PC-9 (cell line): ENCODE results near the gene NHLRC1.

ENCODE experiments used
- CTCF ChIP-seq: fragments of 200-600 bp; sonication (generic); conservative IDR thresholded peaks from 2 replicates; pipeline ENCODE4 v1.6.1; 2017; ENCODE audit warnings: mixed run types, antibody characterized with exemption, mild to moderate bottlenecking, moderate library complexity
- EZH2 ChIP-seq: fragments of 200-600 bp; sonication (generic); IDR thresholded peaks from 2 replicates; pipeline ENCODE4 v1.8.0; 2017; ENCODE audit warnings: antibody characterized with exemption, low read depth

GRCh38 chr6:18102783-18103509 is 19.5 kb downstream of the NHLRC1 start:
- TF ChIP-seq CTCF (no peak), EZH2 (no peak)
